OCI-LY3 (cell line): Measurements from ENCODE around the gene INTS2.
"Not testable (repeated sequence)": the region's sequence is repeated elsewhere in the genome, so short reads cannot be mapped to it uniquely, and the experiment has no call there.

ENCODE experiments used
- H2AFZ ChIP-seq: fragments of 200-600, 300-600 bp; shearing (Covaris generic); 2 replicates; pipeline ENCODE4 v1.6.0; 2014; ENCODE audit warnings: antibody characterized with exemption, low read depth, low read length
- H3K27ac ChIP-seq: fragments of 200-600, 300-600 bp; sonication (generic); 2 replicates; pipeline ENCODE4 v1.5.1; 2014; ENCODE audit warnings: mild to moderate bottlenecking, low read length, moderate library complexity, mixed read lengths
- H3K27me3 ChIP-seq: fragments of 200-600, 300-600 bp; sonication (generic); 2 replicates; pipeline ENCODE4 v1.6.1; 2014; ENCODE audit warnings: low read depth, low read length, mixed read lengths
- H3K36me3 ChIP-seq: fragments of 200-600, 300-600 bp; sonication (generic); replicated peaks from 2 replicates; pipeline ENCODE3; 2014; ENCODE audit warnings: low read depth, low read length, mixed read lengths
- H3K4me1 ChIP-seq: fragments of 300-600, 200-600 bp; sonication (generic); 2 replicates; pipeline ENCODE4 v1.6.1; 2014; ENCODE audit warnings: low read length, mixed read lengths
- H3K4me2 ChIP-seq: fragments of 200-600, 300-600 bp; sonication (generic); 2 replicates; pipeline ENCODE4 v1.6.1; 2014; ENCODE audit warnings: low read length, mixed read lengths
- H3K4me3 ChIP-seq: fragments of 300-600, 200-600 bp; sonication (generic); 2 replicates; pipeline ENCODE4 v1.5.1; 2014; ENCODE audit warnings: antibody characterized with exemption, mild to moderate bottlenecking, low read length, moderate library complexity
- H3K79me2 ChIP-seq: fragments of 300-600, 200-600 bp; shearing (Covaris generic); 2 replicates; pipeline ENCODE4 v1.6.1; 2014; ENCODE audit warnings: mild to moderate bottlenecking, low read length, mixed read lengths
- H3K9ac ChIP-seq: fragments of 300-600, 200-600 bp; shearing (Covaris generic); 2 replicates; pipeline ENCODE4 v1.6.0; 2014; ENCODE audit warnings: mild to moderate bottlenecking, low read length, moderate library complexity
- H3K9me3 ChIP-seq: fragments of 200-600, 300-600 bp; shearing (Covaris generic); 2 replicates; pipeline ENCODE4 v1.6.1; 2014; ENCODE audit warnings: low read length, mixed read lengths; ENCODE audit not compliant: insufficient read depth
- H4K20me1 ChIP-seq: fragments of 200-600, 300-600 bp; sonication (generic); 2 replicates; pipeline ENCODE4 v1.6.1; 2016; ENCODE audit warnings: low read length, mixed read lengths; ENCODE audit not compliant: insufficient read depth
- EZH2phosphoT487 ChIP-seq: fragments of 200-600 bp; shearing (Covaris generic); IDR thresholded peaks from 2 replicates; pipeline ENCODE4 v1.6.1; 2018; ENCODE audit warnings: antibody characterized with exemption, mixed run types, low read depth
- TF ChIP-seq, protein P1 (sequence below): fragments of 200-600, 300-600 bp; sonication (generic); IDR thresholded peaks from 2 replicates; pipeline ENCODE4 v1.5.1; 2014; ENCODE audit warnings: antibody characterized with exemption, low read length, low read depth

INTS2 gene

DNA sequence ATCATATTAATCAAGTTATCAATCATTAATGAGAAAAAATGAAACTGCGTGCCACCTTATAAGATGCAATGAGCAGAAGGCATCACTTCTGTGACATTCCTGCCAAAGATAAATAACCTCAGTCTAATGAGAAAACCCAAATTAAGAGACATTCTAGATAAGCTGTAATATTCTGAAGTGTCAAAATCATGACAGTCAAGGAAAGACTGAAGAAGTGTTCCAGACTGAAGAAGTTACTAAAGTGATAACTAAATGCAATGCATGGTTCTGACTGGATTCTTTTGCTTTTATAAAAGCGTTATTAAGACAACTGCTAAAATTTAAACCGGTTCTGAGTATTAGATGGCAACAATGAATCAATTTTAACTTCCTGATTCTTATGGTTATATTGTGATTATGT lies 95.3 kb downstream of the INTS2 start:
- TF ChIP-seq, protein P1, sequence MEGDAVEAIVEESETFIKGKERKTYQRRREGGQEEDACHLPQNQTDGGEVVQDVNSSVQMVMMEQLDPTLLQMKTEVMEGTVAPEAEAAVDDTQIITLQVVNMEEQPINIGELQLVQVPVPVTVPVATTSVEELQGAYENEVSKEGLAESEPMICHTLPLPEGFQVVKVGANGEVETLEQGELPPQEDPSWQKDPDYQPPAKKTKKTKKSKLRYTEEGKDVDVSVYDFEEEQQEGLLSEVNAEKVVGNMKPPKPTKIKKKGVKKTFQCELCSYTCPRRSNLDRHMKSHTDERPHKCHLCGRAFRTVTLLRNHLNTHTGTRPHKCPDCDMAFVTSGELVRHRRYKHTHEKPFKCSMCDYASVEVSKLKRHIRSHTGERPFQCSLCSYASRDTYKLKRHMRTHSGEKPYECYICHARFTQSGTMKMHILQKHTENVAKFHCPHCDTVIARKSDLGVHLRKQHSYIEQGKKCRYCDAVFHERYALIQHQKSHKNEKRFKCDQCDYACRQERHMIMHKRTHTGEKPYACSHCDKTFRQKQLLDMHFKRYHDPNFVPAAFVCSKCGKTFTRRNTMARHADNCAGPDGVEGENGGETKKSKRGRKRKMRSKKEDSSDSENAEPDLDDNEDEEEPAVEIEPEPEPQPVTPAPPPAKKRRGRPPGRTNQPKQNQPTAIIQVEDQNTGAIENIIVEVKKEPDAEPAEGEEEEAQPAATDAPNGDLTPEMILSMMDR = no peak
- TF ChIP-seq EZH2phosphoT487 = no peak
- no peaks in the 10 kb centered on the region for H3K79me2 ChIP-seq
- H3K27me3 ChIP-seq = no peaks in the 10 kb centered on the region
- H3K36me3 ChIP-seq = peaks cover 11% of the 10 kb centered on the region
- no peaks in the 10 kb centered on the region for H3K4me1 ChIP-seq
- H4K20me1 ChIP-seq = no peaks in the 10 kb centered on the region
- no peak overlapping the region for H2AFZ ChIP-seq
- H3K4me2 ChIP-seq = no peak overlapping the region
- no peak overlapping the region for H3K27ac ChIP-seq
- H3K9ac ChIP-seq = no peak overlapping the region
- no peak overlapping the region for H3K4me3 ChIP-seq
- H3K9me3 ChIP-seq = no peaks in the 10 kb centered on the region

DNA sequence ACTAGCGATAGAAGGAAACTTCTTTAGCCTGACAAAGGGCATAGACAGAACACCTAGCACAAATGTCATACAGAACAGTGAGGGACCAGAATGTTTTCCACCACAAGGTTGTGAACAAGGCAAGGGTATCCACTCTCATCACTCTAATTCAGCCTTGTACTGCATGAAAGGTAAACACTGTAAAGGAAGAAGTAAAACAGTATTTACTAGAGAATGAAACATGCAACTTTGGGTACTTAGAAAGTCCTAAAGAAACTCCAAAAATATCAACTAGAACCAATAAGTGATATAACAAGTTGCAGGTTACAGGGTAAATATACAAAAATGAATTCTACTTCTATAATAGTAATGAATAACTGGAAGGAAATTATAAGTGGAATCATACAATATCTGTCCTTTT lies 96.7 kb downstream of the INTS2 start:
- Histone ChIP-seq H3K9me3 (no peaks in the 10 kb centered on the region), H3K79me2 (no peaks in the 10 kb centered on the region), H3K36me3 (peaks cover 11% of the 10 kb centered on the region), H4K20me1 (no peaks in the 10 kb centered on the region), H3K27ac (no peak overlapping the region), H3K27me3 (no peaks in the 10 kb centered on the region), H3K4me1 (no peaks in the 10 kb centered on the region), H3K4me3 (no peak overlapping the region), H3K9ac (no peak overlapping the region), H2AFZ (no peak overlapping the region), H3K4me2 (no peak overlapping the region)
- TF ChIP-seq, protein P1 = no peak
- TF ChIP-seq EZH2phosphoT487 = no peak

DNA sequence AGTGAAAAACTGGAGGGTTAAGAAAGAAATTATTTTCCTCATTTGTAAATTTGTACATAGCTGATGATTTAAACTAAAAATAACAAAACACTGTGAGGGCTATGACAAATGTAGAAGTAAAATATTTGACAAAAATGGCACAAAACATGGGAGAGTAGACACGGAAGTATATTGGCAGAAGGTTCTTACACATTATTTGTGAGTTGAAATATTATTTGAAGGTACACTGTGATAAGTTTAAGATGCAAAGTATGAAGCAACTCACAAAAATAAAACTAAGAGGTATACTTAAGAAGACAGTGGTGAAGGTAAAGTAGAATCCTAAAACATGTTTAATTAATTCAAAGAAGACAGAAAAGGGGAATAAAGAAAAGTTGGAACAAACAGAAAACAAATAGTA lies 99.1 kb downstream of the INTS2 start:
- Histone ChIP-seq H3K27me3 (no peaks in the 10 kb centered on the region), H3K4me2 (no peak overlapping the region), H3K27ac (no peak overlapping the region), H2AFZ (no peak overlapping the region), H3K79me2 (no peaks in the 10 kb centered on the region), H4K20me1 (no peaks in the 10 kb centered on the region), H3K4me3 (no peak overlapping the region), H3K36me3 (peaks cover 7% of the 10 kb centered on the region), H3K4me1 (no peaks in the 10 kb centered on the region), H3K9ac (no peak overlapping the region), H3K9me3 (no peaks in the 10 kb centered on the region)
- TF ChIP-seq, protein P1 = no peak
- no peak for TF ChIP-seq EZH2phosphoT487

DNA sequence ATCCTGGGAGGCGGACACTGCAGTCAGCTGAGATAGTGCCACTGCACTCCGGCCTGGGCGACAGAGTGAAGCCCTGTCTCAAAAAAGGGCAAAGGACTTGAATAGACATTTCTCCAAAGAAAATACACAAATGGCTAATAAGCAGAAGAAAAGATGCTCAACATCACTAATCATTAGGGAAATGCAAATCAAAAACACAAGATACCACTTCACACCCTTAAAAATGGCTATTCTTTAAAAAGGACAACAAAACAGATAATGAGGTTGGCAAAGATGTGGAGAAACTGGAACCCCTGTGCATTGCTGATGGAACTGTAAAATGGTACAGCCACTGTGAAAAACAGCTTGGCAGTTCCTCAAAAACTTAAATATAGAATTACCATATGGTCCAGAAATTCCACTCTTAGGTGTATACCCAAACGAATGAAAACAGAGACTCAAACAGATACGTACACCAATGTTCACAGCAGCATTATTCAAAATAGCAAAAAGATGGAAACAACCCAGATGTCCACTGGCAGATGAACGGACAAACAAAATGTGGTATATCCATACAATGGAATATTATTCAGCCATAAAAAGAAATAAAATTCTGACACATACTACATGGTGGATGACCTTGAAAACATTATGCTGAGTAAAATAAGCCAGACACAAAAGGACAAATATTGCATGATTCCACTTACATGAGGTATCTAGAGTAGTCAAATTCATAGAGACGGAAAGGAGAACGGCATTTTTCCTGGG lies 100.0 kb downstream of the INTS2 start:
- peaks cover 3% of the 10 kb centered on the region; the same call in 1 of the 2 replicates for H4K20me1 ChIP-seq
- peaks cover 6% of the 10 kb centered on the region for H3K4me1 ChIP-seq
- no peak overlapping the region for H3K4me3 ChIP-seq
- H3K9ac ChIP-seq = no peak overlapping the region
- TF ChIP-seq EZH2phosphoT487 = no peak
- TF ChIP-seq, protein P1 = no peak
- peaks cover 7% of the 10 kb centered on the region for H3K36me3 ChIP-seq
- no peak overlapping the region for H2AFZ ChIP-seq
- no peaks in the 10 kb centered on the region for H3K9me3 ChIP-seq
- no peak overlapping the region for H3K4me2 ChIP-seq
- H3K27ac ChIP-seq = no peak overlapping the region
- no peaks in the 10 kb centered on the region for H3K27me3 ChIP-seq
- H3K79me2 ChIP-seq = no peaks in the 10 kb centered on the region

DNA sequence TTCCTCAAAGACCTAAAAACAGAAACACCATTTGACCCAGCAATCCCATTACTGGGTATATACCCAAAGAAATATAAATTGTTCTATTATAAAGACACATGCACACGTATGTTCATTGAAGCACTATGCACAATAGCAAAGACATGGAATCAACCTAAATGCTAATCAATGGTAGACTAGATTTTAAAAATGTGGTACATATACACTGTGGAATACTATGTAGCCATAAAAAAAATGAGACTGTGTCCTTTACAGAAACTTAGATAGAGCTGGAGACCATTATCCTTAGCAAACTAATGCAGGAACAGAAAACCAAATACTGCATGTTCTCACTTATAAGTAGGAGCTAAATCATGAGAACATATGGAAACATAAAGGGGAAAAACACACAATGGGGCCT lies 100.9 kb downstream of the INTS2 start:
- not testable (repeated sequence) for H3K27ac ChIP-seq, H4K20me1 ChIP-seq, H3K4me3 ChIP-seq, H3K9ac ChIP-seq, H3K9me3 ChIP-seq, H3K79me2 ChIP-seq, H3K4me2 ChIP-seq, H3K27me3 ChIP-seq, H2AFZ ChIP-seq
- Histone ChIP-seq H3K4me1 (peaks cover 16% of the 10 kb centered on the region), H3K36me3 (peaks cover 12% of the 10 kb centered on the region)

DNA sequence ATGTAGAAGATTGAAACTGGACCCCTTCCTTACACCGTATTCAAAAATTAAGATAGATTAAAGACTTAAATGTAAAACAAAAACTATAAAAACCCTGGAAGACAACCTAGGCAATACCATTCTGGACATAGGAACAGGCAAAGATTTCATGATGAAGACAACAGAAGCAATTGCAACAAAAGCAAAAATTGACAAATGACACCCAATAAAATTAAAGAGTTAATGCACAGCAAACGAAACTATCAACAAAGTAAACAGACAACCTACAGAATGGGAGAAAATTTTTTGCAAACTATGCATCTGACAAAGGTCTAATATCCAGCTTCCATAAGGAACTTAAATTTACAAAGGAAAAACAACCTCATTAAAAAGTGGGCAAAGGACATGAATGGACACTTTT lies 101.6 kb downstream of the INTS2 start:
- Histone ChIP-seq H3K36me3 (peaks cover 17% of the 10 kb centered on the region), H3K4me1 (peaks cover 20% of the 10 kb centered on the region)
- not testable (repeated sequence) for H2AFZ ChIP-seq, H3K9me3 ChIP-seq, H3K9ac ChIP-seq, H3K4me2 ChIP-seq, H3K79me2 ChIP-seq, H3K4me3 ChIP-seq, H4K20me1 ChIP-seq, H3K27me3 ChIP-seq, H3K27ac ChIP-seq
